ENCODE measurements around the gene KLHL2.
"Not testable (repeated sequence)": the region's sequence is repeated elsewhere in the genome, so short reads cannot be mapped to it uniquely, and the experiment has no call there.

KLHL2 gene

GRCh38 chr4:165332502-165332901 is 125.1 kb downstream of the KLHL2 start:
- no peak for DNase-seq

- no peak for DNase-seq
Measured at GRCh38 chr4:165335163-165335703, 127.9 kb downstream of the KLHL2 start.

GRCh38 chr4:165336743-165337142 is 129.4 kb downstream of the KLHL2 start:
- DNase-seq: no peak

- DNase-seq: not testable (repeated sequence)
Measured at GRCh38 chr4:165342340-165342739, 135.0 kb downstream of the KLHL2 start.

- no peak for DNase-seq
Measured at GRCh38 chr4:165343353-165344191, 136.2 kb downstream of the KLHL2 start.

- no peak for DNase-seq
Measured at GRCh38 chr4:165345666-165346417, 138.5 kb downstream of the KLHL2 start.

GRCh38 chr4:165347647-165348569 is 140.5 kb downstream of the KLHL2 start:
- no peak for DNase-seq

- DNase-seq: no peak
Measured at GRCh38 chr4:165351359-165352130, 144.2 kb downstream of the KLHL2 start.

- DNase-seq: no peak
Measured at GRCh38 chr4:165355900-165356300, 148.5 kb downstream of the KLHL2 start.

GRCh38 chr4:165359506-165359905 is 152.1 kb downstream of the KLHL2 start:
- DNase-seq: no peak

GRCh38 chr4:165360041-165360695 is 152.8 kb downstream of the KLHL2 start:
- DNase-seq: no peak

- no peak for DNase-seq
Measured at GRCh38 chr4:165360985-165361670, 153.8 kb downstream of the KLHL2 start.

GRCh38 chr4:165361810-165362209 is 154.4 kb downstream of the KLHL2 start:
- DNase-seq: no peak

- no peak for DNase-seq
Measured at GRCh38 chr4:165364452-165365080, 157.2 kb downstream of the KLHL2 start.

- no peak for DNase-seq
Measured at GRCh38 chr4:165367040-165367439, 159.7 kb downstream of the KLHL2 start.

GRCh38 chr4:165368114-165368513 is 160.8 kb downstream of the KLHL2 start:
- no peak for DNase-seq

GRCh38 chr4:165368567-165368966 is 161.2 kb downstream of the KLHL2 start:
- no peak for DNase-seq

GRCh38 chr4:165369522-165369921 is 162.2 kb downstream of the KLHL2 start:
- DNase-seq: no peak

GRCh38 chr4:165370530-165370929 is 163.2 kb downstream of the KLHL2 start:
- DNase-seq: no peak

Data from NCI-H2029 treated with DMSO at 0.1 percent for 48 hours (cell line).